ENCODE measurements around the gene UCP2. TPM values are rescaled to one million over a fixed set of nuclear protein-coding genes. Genes with fewer than 3 reads are reported as not detected.
A peak's percentile ranks its signal among the peaks of the same experiment; 100 is the strongest.
"Not testable (repeated sequence)": the region's sequence is repeated elsewhere in the genome, so short reads cannot be mapped to it uniquely, and the experiment has no call there.

UCP2 gene
- total RNA-seq, 1 donor: 243 TPM

- no peak for DNase-seq (ENCODE audit: low read depth in 2 of 3, low spot score in 2 of 3)
Observed at GRCh38 chr11:73949246-73949645, 33.4 kb downstream of the UCP2 start.

- DNase-seq (ENCODE audit: low read depth in 2 of 3, low spot score in 2 of 3): no peak
Observed at GRCh38 chr11:73946798-73947458, 35.7 kb downstream of the UCP2 start.

GRCh38 chr11:73945396-73945795 is 37.2 kb downstream of the UCP2 start:
- DNase-seq (ENCODE audit: low read depth in 2 of 3, low spot score in 2 of 3): no peak

GRCh38 chr11:73944901-73945300 is 37.7 kb downstream of the UCP2 start:
- no peak for DNase-seq (ENCODE audit: low read depth in 2 of 3, low spot score in 2 of 3)

GRCh38 chr11:73944085-73944484 is 38.6 kb downstream of the UCP2 start:
- no peak for DNase-seq (ENCODE audit: low read depth in 2 of 3, low spot score in 2 of 3)

- no peak for DNase-seq (ENCODE audit: low read depth in 2 of 3, low spot score in 2 of 3)
Observed at GRCh38 chr11:73942010-73942409, 40.6 kb downstream of the UCP2 start.

- no peak for DNase-seq (ENCODE audit: low read depth in 2 of 3, low spot score in 2 of 3)
Observed at GRCh38 chr11:73940801-73941570, 41.7 kb downstream of the UCP2 start.

GRCh38 chr11:73939096-73939495 is 43.5 kb downstream of the UCP2 start:
- no peak for DNase-seq (ENCODE audit: low read depth in 2 of 3, low spot score in 2 of 3)

- not testable (repeated sequence) for DNase-seq (ENCODE audit: low read depth in 2 of 3, low spot score in 2 of 3)
Observed at GRCh38 chr11:73936047-73936446, 46.6 kb downstream of the UCP2 start.

GRCh38 chr11:73932781-73933180 is 49.9 kb downstream of the UCP2 start:
- no peak for DNase-seq (ENCODE audit: low read depth in 2 of 3, low spot score in 2 of 3)

GRCh38 chr11:73931951-73932350 is 50.7 kb downstream of the UCP2 start:
- no peak for DNase-seq (ENCODE audit: low read depth in 2 of 3, low spot score in 2 of 3)

GRCh38 chr11:73931039-73931645 is 51.5 kb downstream of the UCP2 start:
- DNase-seq (ENCODE audit: low read depth in 2 of 3, low spot score in 2 of 3): peak in 2 of 3 donors; percentile 50 to 71

GRCh38 chr11:73929388-73929787 is 53.3 kb downstream of the UCP2 start:
- DNase-seq (ENCODE audit: low read depth in 2 of 3, low spot score in 2 of 3): no peak

Other genes with a start within 250 kb of the UCP2 start
- 60.3 TPM for gene RAB6A, start 221.8 kb downstream of the UCP2 start, total RNA-seq
- 10.0 TPM for gene MRPL48, start 195.0 kb downstream of the UCP2 start, total RNA-seq
- 80.2 TPM for gene COA4, start 106.0 kb downstream of the UCP2 start, total RNA-seq
- 12.1 TPM for gene PAAF1, start 105.8 kb downstream of the UCP2 start, total RNA-seq
- gene DNAJB13, start 31.8 kb downstream of the UCP2 start, total RNA-seq: under 0.01 TPM
- 2.4 TPM for gene UCP3, start 26.2 kb upstream of the UCP2 start, total RNA-seq
- gene C2CD3, start 188.2 kb upstream of the UCP2 start, total RNA-seq: 21.3 TPM
- gene PPME1, start 188.4 kb upstream of the UCP2 start, total RNA-seq: 22.6 TPM

All from hematopoietic multipotent progenitor cell (in vitro differentiated cells).